GM21447 (cell line): ENCODE results near the gene CALML4.
"Not testable (repeated sequence)": the region's sequence is repeated elsewhere in the genome, so short reads cannot be mapped to it uniquely, and the experiment has no call there.

ENCODE experiments used
- ATAC-seq: cut with Tn5 transposase; IDR thresholded peaks from one replicate; pipeline ENCODE4 v1.9.1; 2021; ENCODE audit not compliant: unreplicated experiment

CALML4 gene

DNA sequence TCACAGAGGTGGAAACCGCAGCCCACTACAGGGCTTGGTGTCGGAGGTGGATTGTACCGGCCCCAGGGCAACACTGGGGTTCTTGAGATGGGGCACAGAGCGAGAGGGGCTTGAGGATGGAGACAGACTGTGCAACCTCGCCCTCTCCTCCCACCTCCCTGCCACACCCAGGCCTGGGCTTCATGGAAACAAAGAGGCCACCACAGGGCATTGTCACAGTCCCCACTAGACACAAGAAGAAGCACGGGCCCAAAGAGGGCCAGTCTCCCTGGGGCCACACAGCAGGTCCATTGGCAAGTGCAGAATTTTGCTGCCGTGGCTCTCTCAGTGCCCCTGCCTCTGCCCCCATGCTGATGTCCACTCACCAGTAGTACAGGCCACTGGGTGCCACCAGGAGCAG, 4.1 kb upstream of the CALML4 start:
- no peak for ATAC-seq

DNA sequence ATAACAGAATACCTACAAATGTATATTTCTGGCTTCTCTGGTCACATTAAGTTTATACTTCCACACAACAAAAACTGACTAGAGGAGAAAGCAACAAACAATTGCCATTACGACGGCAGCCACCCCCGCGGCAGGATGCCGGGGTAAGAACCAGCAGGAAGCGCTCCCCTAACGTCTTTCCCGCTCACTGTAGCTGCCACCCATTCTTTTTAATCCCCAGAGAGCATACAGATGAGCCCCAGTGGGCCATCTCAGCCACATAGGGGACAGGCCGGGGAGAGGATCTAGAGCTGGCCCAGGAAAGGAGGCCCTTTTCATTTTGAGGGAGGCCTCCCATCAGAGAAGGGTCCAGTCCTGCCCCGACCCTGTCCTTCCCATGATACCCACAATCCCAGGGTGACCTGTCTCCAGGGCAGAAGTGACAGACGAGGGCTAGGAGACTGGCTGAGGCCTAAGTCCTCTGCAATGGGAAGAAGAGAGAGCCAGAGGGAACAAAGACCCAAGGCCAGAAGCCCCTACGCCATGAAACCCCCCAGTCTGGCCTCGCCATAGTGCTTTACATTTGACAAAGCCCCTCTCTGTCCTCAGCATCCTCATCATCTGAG, 3.6 kb upstream of the CALML4 start:
- ATAC-seq: no peak

DNA sequence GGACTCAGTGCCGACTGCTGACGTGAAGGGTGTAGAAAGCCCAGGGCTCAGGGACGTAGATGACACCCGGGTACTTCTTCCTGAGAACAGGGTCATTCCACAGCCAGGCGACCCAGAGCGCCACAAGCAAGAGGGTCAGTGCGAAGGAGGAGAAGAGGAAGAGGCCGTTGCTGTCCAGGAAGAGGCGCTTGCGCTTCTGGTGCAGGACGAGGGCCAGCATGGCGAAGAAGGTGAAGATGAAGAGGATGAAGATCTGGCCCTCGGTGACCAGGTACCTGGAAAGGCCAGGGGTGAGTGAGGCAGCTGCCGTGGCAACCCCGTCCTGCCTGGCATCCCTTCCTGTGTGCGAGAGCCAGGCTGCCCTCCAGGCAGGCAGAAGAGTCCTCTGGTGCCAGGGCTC, 3.0 kb upstream of the CALML4 start:
- no peak for ATAC-seq

DNA sequence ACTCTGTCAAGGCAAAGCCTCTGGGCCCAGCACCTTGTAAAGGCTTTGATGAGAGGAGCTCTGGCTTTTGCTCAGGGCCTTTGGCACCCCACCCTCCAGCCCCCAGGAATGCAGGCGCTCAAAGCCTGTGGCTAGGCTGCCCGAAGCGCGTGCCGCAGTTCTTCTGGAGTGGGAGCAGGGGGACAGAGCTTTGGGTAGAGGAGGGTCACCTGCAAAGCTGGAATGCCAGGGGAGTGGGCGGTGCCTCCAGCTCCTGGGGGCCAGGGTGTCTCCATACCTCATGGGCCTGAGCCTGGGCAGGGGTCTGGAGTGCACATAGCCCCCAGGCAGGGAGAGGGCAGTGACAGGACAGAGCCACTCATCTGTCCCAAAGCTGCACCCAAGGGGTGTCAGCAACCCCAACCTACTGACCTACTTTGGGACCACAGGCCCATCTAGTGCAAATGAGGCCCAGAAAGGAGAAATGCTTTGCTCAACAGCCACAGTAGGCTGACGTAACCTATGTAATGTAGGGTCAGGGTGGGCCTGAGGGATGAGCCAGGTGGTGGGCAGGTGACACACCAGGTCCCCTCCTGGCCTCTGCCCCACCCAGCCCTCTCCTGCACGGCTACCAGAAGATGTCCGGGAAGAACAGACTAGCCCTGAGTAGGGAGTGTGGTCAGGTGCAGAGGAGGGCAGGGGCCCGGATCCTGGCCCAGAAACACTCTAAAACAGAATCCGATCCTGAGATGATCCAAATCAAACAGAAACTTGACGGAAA, 2.2 kb upstream of the CALML4 start:
- no peak for ATAC-seq

DNA sequence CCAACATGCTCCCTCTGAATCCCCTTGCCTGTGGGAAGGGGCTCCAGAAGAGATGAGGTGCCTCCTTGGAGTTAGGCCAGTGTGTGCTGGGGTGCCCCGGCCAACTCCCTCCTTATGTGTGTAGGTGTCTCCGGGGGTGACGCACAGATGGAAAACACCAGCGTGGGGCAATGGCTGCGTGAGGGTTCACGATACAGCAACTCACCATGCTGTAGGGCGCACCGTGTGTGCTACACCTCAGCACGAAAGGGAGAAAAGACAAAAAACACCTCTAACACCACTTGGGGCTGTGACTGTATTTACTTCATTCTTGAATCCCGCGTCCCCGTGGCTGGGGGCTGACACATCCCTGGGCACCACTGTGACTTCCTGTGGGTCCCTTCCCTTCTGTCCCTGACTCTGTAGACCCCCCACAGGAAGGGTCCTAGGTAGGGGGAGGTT, 1.6 kb upstream of the CALML4 start:
- ATAC-seq: no peak

DNA sequence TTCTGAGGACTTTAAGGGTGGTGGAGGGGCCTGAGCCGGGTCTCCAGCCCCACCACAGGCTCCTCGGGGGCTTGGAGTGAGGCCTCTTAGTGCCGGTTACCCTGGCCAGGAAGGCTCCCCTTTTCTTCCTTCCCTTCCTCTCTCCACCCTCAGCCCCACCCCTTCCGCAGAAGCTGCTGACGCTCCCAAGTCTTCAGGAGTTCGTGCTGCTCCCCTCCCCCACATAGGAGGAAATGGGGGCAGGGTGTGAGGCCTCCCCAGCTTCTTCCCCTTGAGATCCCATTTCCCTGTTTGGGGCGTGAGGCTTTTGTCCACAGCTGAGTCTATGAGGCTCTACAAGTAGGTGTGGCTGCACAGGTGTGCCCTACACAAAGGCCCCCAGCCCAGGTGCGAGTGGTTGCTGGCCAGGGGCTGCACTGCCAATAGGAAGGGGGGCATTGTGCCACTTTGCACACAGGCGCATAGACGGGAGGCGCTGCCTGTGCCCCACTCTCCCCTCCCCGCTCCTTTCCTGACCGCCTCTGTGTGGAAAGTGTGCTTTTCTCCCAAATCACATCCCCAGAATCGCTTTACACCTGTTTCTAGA, 915 bp upstream of the CALML4 start:
- no peak for ATAC-seq

DNA sequence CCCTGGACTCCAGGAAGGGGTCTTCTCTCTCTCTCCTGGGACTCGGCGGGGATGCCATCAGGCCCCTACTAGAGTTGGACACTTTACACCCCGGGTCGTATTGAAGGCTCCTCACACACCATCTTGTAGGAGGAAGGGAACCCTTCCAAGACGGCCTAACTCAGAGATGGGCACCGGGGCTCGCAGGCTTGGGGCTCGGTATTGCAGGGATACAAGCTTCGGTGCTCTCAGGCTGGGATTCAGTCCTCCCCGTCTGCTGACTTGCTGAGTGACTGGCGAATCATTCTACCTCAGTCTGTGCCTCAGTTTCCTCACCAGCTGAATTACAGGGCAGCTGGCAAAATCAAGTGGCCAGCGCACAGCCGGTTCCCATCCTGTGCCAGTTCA, 419 bp upstream of the CALML4 start:
- no peak for ATAC-seq

DNA sequence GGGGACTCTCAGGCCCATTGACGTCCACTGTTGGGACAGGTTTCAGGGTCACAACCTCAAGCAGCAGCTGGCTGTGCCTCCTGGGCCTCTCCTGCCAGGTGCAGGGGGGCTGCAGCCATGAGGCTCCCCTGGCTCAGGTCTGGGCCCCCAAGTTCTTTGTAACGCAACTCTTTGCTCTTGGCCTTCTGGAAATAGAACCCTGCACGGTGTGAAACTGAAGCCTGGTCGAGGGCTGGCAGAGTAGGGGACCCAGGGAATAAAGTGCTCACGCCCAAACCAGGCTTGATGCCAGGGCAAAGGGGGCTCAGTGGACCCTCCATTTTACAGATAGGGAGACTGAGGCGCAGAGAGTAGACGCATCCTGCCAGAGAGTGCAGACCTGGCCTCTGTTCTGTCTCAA, 771 bp downstream of the CALML4 start:
- no peak for ATAC-seq

DNA sequence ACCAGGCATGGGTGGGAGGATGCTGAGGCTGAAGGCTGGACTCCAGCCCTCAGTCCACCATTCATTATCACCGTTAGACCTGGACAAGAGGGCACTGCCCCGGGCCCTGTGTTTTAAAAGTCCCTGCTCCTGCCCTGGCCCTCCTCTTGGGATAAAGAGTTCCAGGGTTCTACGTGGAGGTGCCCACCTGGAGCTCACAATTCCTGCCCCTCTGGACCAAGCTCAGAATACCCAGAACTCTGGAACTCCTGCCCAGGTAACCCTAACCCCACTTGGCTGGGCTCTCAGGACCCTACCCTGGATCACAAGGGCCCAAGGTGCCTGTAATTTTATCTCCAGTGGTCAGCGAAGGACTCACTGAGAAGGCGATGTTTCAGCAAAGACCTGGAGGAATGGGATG, 1.2 kb downstream of the CALML4 start:
- no peak for ATAC-seq

DNA sequence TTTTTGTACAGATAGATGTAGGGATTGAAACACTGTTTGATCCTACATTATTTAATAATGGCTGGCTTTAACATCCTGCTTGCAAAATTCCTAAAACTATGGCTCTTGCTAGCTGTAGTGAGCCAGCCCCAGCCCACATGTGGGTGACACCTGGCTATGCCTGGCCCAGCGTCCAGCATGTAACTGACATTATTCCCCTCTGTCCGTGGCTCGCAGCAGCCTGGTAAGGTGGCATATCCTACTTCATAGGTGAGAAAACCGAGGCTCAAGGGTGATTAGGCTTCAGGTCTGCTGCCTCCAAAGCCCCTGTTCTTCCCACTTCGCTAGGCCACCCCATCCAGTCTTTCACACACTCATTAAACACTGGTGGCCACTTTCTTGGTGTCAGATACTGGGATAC, 1.6 kb downstream of the CALML4 start:
- no peak for ATAC-seq

DNA sequence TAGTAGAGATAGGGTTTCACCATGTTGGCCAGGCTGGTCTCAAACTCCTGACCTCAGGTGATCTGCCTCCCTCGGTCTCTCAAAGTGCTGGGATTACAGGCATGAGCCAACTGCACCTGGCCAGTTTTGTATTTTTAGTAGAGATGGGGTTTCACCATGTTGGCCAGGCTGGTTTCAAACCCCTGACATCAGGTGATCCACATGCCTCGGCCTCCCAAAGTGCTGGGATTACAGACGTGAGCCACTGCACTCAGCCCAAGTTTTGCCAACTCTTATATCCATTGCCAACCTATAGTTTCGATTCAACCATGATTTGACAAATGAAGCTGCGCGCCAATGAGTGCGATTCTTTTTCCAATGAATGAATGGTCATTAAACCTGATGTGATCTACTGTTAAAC, 2.1 kb downstream of the CALML4 start:
- ATAC-seq: not testable (repeated sequence)

DNA sequence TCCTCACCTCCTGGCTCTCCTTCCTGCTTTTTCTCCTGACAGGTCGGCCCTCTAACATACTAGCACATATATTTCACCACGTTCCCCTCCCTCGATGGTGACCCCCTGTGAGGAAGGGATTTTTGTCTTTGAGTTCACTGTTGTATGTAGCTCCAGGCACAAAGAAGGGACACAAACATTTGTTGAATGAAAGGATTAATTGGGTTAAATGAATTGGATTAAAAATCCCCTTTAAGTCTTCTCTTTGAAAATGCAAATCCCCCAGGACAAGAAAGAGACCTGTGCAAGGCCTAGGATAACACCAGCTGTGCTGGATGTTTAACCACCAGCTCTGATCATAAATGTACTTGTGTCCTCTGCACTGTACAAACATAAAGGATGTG, 3.3 kb downstream of the CALML4 start:
- no peak for ATAC-seq

DNA sequence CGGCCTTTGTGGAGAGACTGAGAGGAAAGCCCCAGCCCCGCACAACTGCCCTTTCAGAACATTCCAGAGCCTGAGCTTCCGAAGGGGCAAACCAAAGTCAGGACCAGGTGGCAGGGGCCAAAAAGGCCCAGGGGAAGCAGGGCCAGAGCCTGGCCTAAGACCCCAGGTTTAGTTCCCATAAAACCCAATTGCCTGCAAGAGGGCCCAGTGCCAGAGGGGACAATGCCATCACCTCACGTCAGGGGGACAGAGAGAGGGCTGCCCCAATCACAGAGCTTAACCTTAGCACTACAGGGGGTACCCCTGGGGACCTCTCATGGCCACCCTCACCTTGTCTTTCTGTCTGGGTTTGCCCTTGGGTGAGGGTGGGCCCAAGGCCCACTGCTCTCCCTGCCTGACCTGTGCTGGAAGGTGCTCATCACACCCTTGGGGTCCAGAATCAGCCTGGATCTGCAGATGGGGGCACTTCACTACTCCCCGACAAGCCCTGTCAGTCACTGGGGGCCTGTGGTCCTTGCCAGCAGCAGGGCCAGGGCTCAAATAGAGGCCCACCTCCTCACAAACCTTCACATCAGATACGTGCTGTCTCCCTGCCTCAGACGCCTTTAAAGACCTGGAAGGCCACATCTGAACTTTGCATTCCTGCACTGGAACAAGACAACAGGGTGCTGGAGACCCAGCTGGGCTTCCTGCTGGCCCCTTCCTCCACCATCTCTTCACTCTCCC, 3.8 kb downstream of the CALML4 start:
- no peak for ATAC-seq

DNA sequence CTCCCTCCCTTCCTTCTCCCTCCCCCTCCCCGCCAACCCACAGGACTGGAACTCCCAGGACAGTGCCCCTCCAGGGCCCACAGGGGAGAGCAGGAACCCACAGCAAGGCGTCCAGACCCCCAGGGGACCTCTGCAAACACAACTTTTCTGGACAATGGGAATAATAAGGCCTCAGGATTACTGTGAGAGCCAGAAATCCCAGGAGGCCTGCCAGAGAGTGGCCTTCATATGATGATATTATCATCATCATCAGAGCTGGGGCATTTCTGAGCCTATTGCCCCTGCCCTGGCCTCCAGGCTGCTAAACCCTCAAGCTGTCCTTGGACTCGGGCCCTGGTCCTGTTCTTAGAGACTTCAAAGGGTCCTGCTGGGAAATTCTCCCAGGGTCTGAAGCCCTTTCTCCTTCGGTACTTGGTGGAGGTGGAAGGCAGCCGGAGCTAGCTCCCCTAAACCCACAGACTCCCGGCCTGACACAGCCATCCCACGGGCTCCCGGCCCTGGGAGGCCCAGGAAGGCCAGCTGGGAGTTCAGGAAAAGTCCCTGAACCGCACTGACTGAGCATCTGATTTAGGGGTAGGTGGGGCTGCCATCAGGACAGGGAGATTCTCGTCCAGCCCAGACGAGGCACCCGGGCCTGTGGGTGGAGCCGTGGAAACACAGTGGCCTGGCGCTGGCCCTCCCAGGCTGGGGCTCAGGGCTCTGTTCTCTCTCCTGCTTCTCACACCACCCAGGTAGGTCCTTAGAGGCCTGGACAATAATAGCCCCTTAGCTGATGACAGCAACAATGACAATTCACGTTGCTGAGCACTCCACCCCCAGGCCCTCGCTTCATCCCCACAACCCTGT, 4.9 kb downstream of the CALML4 start:
- no peak for ATAC-seq

DNA sequence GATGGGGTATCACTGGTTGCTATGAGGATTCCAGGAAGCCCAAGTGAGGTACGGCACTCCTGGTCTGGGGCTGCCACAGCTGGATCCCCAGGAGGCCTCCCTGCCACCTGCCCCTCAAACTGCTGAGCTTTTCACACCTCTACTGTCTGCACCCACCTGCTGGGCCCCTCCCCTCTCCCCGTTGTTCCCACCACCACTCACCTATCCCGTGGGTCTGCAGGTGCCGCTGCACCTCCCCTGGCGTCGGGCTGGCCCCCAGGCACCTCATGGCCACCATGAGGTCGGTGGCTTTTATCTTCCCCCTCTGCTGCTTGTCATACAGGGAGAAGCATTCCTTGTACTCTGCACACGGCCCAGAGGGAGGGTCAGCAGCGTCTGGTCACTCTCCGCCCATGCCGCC, 5.8 kb downstream of the CALML4 start:
- ATAC-seq: no peak

DNA sequence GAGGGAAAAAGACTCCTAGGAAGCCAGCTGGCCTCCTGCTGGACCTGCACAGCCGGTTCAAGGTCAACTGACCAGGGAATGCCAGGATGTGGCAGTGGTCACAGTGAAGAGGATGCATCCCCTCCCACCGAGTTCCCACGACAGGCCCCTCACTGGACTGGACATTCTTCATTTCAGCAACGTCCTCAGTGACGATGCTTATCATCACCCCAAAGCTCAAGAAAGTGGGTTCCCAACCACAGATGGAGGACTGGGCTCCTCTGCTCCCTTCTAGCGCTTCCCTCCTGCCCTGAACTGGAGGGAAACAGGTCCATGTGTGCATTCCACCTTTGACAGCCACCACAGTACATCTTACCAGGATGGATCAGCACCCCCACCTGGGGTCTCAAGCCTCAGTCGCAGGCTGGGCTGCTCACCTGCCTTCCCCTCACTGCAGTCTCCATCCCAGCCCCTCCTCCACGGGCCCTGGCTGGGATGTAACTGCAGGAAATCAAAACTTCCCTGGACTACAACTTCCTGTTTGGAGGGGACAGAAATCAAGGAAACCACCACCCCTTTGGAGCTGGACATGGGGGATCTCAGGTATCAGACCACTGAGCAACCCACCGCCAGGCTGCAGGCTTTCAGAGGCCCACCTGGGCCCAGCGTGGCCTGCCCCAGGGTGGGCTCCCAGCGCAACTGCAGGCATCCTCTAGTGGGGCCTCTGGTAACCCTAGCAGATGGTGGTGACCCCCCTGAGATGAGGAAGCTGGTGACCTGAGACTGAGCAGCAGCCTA, 7.3 kb downstream of the CALML4 start:
- no peak for ATAC-seq

DNA sequence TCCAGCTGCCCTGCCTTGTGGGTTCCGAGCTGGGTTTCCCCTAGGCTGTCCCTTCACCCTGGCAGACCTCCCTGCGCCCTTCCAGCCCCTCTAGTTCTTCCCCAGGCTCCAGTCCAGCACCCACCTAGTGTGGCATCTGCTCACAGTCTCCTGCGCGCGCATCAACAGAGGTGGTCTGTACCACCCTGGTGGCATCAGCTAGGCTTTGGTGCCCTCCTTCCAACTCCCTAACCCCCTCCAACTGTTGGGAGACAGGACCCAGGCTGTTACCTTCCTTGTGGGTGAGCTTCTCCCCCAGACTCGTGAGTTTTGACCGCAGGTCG, 8.0 kb downstream of the CALML4 start:
- no peak for ATAC-seq

DNA sequence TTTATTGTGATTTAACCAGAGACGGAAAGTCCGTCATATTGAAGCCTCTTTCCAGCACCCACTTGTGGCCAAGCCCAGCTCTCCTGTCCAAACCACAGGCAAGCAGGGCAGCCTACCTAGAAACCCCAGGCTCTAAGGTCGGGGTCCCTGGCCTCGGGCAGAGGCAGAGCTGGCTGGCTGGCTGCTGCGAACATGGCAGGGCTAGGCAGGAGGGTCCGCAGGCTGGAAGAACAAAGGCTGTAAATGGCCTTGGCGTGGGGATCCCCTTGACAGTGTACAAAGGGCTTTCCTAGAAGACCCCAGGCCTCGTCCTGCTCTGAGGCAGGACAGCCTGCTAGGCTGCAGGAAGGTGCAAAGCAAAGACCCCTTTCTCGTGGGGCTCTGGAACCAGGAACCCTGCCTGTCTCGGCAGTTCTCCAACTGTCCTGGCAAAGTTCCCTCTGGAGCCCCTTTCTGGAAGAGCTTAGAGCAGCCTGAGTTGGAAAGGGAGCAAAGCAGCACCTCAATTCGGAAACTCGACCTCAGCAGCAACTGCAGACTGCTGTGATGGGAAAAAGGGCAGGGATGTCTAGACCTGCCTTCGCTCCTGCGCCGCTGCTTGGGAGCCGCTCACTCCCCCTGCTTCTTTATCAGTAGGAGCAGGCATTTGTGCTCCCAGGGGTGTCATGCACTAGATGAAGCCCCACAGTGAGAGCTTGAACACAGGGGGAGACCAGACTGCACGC, 8.5 kb downstream of the CALML4 start:
- ATAC-seq: no peak

DNA sequence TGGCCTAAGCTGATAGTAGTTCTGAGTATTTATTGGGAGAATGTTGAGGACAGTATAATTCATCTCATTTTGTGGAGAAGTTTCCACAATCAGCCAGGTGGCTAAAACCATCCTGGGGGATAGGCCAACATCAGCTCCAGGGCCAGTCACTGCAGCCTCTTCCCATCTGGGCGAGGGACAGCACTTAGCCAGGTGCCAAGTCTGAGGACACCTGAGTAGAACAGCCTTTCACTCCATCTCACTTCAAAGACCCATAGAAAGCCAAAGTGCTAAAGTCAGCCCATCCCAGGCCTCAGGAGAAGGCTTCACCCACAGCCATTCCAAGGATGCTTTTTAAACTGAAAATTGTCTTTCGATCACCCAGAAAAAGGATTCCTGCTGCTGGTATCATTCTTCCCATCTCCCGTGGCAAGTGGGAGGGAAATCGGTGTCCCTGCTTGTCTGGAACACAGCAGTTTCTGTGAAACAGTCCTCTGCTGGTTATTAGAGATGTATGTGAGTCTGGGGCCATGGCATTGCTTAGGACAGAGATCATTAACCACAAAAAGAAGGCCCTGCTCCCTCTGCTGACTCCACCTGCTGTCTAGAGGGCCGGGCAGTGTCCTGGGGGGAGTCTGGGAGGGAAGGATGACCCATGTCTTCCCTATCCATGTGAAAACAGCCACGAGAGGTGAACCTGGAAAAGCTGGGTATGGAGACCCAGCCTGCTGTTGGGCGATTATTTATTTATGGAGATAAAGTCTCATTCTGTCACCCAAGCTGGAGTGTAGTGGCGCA, 9.6 kb downstream of the CALML4 start:
- no peak for ATAC-seq
